Vagina (tissue), 2 donors: ENCODE data around the gene GNAO1.

Experiments used
- POLR2A ChIP-seq, 2 donors: fragments of 450-650 bp; IDR thresholded peaks; one replicate each; pipeline ENCODE4 v1.6.1; 2017; ENCODE audit warnings: antibody characterized with exemption in 2 of 2, mild to moderate bottlenecking in 2 of 2, moderate library complexity in 2 of 2
- POLR2AphosphoS5 ChIP-seq, 2 donors: sonication (generic); formaldehyde crosslinking; IDR thresholded peaks; one replicate each; pipeline ENCODE4 v1.9.0; 2017; ENCODE audit warnings: antibody characterized with exemption in 2 of 2, mild to moderate bottlenecking in 2 of 2, low read depth in 1 of 2; ENCODE audit not compliant: insufficient read depth in 1 of 2
- TF ChIP-seq, protein P1 (sequence below), 3 experiments: fragments of 450-650 bp in 2 of 3; fragments of 200-600 bp in 1 of 3; sonication (generic) in 1 of 3; IDR thresholded peaks; one replicate each; pipeline ENCODE4 v1.5.1; 2017 to 2019; ENCODE audit warnings: antibody characterized with exemption in 3 of 3, mild to moderate bottlenecking in 2 of 3, moderate library complexity in 2 of 3

DNA sequence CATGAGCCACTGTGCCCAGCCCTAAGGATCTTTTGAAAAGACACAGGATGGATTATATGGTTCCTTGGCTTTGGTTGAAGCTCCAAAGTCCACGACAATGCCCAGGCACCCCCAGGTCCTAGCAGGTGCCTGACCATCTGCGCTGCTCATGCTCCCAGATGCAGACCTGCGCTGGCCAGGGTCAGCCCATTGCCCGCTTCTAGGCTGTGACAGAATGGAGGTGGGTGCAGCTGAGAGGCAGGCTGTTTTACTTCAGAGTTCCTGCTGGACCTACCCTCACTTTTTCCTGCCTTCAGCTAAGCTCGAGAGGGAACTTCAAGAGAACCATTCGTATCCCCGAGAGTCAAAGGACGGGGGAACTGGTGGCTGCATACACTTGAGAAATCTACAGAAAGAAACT, 173.6 kb downstream of the GNAO1 start:
- TF ChIP-seq POLR2A (IDR thresholded peaks at IDR 0.05) (no peak), POLR2AphosphoS5 (IDR thresholded peaks at IDR 0.05; ENCODE audit: insufficient read depth in 1 of 2, low read depth in 1 of 2) (no peak)
- TF ChIP-seq, protein P1, sequence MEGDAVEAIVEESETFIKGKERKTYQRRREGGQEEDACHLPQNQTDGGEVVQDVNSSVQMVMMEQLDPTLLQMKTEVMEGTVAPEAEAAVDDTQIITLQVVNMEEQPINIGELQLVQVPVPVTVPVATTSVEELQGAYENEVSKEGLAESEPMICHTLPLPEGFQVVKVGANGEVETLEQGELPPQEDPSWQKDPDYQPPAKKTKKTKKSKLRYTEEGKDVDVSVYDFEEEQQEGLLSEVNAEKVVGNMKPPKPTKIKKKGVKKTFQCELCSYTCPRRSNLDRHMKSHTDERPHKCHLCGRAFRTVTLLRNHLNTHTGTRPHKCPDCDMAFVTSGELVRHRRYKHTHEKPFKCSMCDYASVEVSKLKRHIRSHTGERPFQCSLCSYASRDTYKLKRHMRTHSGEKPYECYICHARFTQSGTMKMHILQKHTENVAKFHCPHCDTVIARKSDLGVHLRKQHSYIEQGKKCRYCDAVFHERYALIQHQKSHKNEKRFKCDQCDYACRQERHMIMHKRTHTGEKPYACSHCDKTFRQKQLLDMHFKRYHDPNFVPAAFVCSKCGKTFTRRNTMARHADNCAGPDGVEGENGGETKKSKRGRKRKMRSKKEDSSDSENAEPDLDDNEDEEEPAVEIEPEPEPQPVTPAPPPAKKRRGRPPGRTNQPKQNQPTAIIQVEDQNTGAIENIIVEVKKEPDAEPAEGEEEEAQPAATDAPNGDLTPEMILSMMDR (IDR thresholded peaks at IDR 0.05): no peak
